NCI-H82 treated with DMSO at 0.1 percent for 48 hours (cell line): ENCODE results near the gene LZTR1.
A peak's percentile ranks its signal among the peaks of the same experiment; 100 is the strongest.
"Not testable (repeated sequence)": the region's sequence is repeated elsewhere in the genome, so short reads cannot be mapped to it uniquely, and the experiment has no call there.

Experiments
- DNase-seq: peaks from one replicate; lab custom pipeline; 2025; ENCODE audit not compliant: unreplicated experiment; lab: John Stamatoyannopoulos, UW

Gene LZTR1

GRCh38 chr22:21030621-21031544 is 48.8 kb downstream of the LZTR1 start:
- no peak for DNase-seq

- no peak for DNase-seq
Measured at GRCh38 chr22:21031545-21032036, 49.5 kb downstream of the LZTR1 start.

GRCh38 chr22:21032037-21032867 is 50.2 kb downstream of the LZTR1 start, which contains the start of gene SLC7A4:
TSS of gene SLC7A4 (minus strand) at chr22:21032561. CDS start at chr22:21031812, 749 bp downstream.
- DNase-seq = no peak

- DNase-seq = no peak
Measured at GRCh38 chr22:21032868-21033688, 51.0 kb downstream of the LZTR1 start.

GRCh38 chr22:21033895-21034294 is 51.8 kb downstream of the LZTR1 start:
- no peak for DNase-seq

- no peak for DNase-seq
Measured at GRCh38 chr22:21034989-21035388, 52.9 kb downstream of the LZTR1 start.

GRCh38 chr22:21038405-21038804 is 56.3 kb downstream of the LZTR1 start:
- DNase-seq = no peak

GRCh38 chr22:21039158-21039557 is 57.1 kb downstream of the LZTR1 start:
- DNase-seq = not testable (repeated sequence)

GRCh38 chr22:21041937-21042336 is 59.8 kb downstream of the LZTR1 start:
- DNase-seq = no peak

GRCh38 chr22:21042978-21043859 is 61.1 kb downstream of the LZTR1 start:
- no peak for DNase-seq

GRCh38 chr22:21043860-21044535 is 61.9 kb downstream of the LZTR1 start:
- DNase-seq = no peak

- DNase-seq = no peak
Measured at GRCh38 chr22:21044931-21045584, 63.0 kb downstream of the LZTR1 start.

- DNase-seq = peak; percentile 69
Measured at GRCh38 chr22:21045585-21046294, 63.6 kb downstream of the LZTR1 start, which contains the start of gene LRRC74B. TSS of gene LRRC74B (plus strand) at chr22:21045946. CDS start at chr22:21045987, 41 bp downstream.

GRCh38 chr22:21047035-21047661 is 65.1 kb downstream of the LZTR1 start:
- DNase-seq = no peak

GRCh38 chr22:21047730-21048129 is 65.6 kb downstream of the LZTR1 start:
- DNase-seq = no peak

- DNase-seq = not testable (repeated sequence)
Measured at GRCh38 chr22:21048448-21048847, 66.4 kb downstream of the LZTR1 start.
